Measurements from ENCODE around the gene COMT.

GRCh38 chr22:20017622-20017958 lies 76.0 kb downstream of the COMT start:
- TF ChIP-seq POLR2A (IDR thresholded peaks at IDR 0.05) (no peak), POLR2AphosphoS5 (IDR thresholded peaks at IDR 0.05) (no peak), EP300 (IDR thresholded peaks at IDR 0.05) (no peak)
- TF ChIP-seq, protein P1, sequence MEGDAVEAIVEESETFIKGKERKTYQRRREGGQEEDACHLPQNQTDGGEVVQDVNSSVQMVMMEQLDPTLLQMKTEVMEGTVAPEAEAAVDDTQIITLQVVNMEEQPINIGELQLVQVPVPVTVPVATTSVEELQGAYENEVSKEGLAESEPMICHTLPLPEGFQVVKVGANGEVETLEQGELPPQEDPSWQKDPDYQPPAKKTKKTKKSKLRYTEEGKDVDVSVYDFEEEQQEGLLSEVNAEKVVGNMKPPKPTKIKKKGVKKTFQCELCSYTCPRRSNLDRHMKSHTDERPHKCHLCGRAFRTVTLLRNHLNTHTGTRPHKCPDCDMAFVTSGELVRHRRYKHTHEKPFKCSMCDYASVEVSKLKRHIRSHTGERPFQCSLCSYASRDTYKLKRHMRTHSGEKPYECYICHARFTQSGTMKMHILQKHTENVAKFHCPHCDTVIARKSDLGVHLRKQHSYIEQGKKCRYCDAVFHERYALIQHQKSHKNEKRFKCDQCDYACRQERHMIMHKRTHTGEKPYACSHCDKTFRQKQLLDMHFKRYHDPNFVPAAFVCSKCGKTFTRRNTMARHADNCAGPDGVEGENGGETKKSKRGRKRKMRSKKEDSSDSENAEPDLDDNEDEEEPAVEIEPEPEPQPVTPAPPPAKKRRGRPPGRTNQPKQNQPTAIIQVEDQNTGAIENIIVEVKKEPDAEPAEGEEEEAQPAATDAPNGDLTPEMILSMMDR (IDR thresholded peaks at IDR 0.05): no peak

Data from upper lobe of left lung (tissue), 4 donors.